CD14-positive monocyte (primary cell): Measurements from ENCODE around the gene CUEDC2. TPM values are rescaled to one million over a fixed set of nuclear protein-coding genes. Genes with fewer than 3 reads are reported as not detected.

ENCODE experiments used
- DNase-seq, 3 donors: peaks; one replicate each; pipeline ENCODE4 v3.0.0-alpha.2; 2011 to 2022
- H2AFZ ChIP-seq: 2 replicates; pipeline ENCODE4 v1.6.0; 2012; ENCODE audit warnings: mild to moderate bottlenecking, low read depth, low read length, inconsistent platforms; ENCODE audit not compliant: insufficient read depth, poor library complexity, severe bottlenecking
- H3K27ac ChIP-seq, 2 donors: 1 replicate in 1 of 2; 2 replicates in 1 of 2; pipeline ENCODE4 v1.5.1; 2012 to 2013; ENCODE audit warnings: low read length in 2 of 2, control low read depth in 1 of 2, inconsistent platforms in 1 of 2, low read depth in 1 of 2, mild to moderate bottlenecking in 1 of 2
- H3K27me3 ChIP-seq, 2 donors: one replicate each; pipeline versions ENCODE4 v1.6.0 to v1.6.1; 2011 to 2013; ENCODE audit warnings: low read length in 2 of 2; ENCODE audit not compliant: control insufficient read depth in 2 of 2, insufficient read depth in 2 of 2
- H3K36me3 ChIP-seq, 2 donors: replicated peaks in 1 of 2; 1 replicate in 1 of 2; 2 replicates in 1 of 2; pipeline versions ENCODE4 v1.5.1 to v1.6.1; 2012 to 2013; ENCODE audit warnings: low read length in 2 of 2, control low read depth in 1 of 2, inconsistent platforms in 1 of 2, mild to moderate bottlenecking in 1 of 2; ENCODE audit not compliant: insufficient read depth in 2 of 2, control insufficient read depth in 1 of 2
- H3K4me1 ChIP-seq, 2 donors: 1 replicate in 1 of 2; 2 replicates in 1 of 2; pipeline versions ENCODE4 v1.5.1 to v1.6.1; 2012 to 2013; ENCODE audit warnings: low read length in 2 of 2, control low read depth in 1 of 2, inconsistent platforms in 1 of 2, mild to moderate bottlenecking in 1 of 2, moderate library complexity in 1 of 2; ENCODE audit not compliant: insufficient read depth in 2 of 2, control insufficient read depth in 1 of 2
- H3K4me2 ChIP-seq: replicated peaks from 2 replicates; pipeline ENCODE3; 2012; ENCODE audit warnings: low read length, moderate library complexity, mild to moderate bottlenecking; ENCODE audit not compliant: poor library complexity, severe bottlenecking; ENCODE audit errors: extremely low read depth
- H3K4me3 ChIP-seq, 3 experiments: fragments of 200-600 bp in 1 of 3; sonication (generic) in 1 of 3; replicated peaks in 1 of 3; 1 replicate in 2 of 3; 2 replicates in 1 of 3; pipeline ENCODE4 v1.5.1; 2011 to 2013; ENCODE audit warnings: low read length in 3 of 3, mild to moderate bottlenecking in 3 of 3, control low read depth in 2 of 3, low read depth in 2 of 3, inconsistent platforms in 1 of 3, moderate library complexity in 1 of 3
- H3K79me2 ChIP-seq: 2 replicates; pipeline ENCODE4 v1.6.0; 2012; ENCODE audit warnings: mild to moderate bottlenecking, control low read depth, inconsistent platforms, low read length, moderate library complexity; ENCODE audit not compliant: insufficient read depth
- H3K9ac ChIP-seq: 2 replicates; pipeline ENCODE4 v1.6.0; 2017; ENCODE audit warnings: low read length, mild to moderate bottlenecking; ENCODE audit not compliant: insufficient read depth, poor library complexity, severe bottlenecking
- H3K9me3 ChIP-seq, 2 donors: replicated peaks in 1 of 2; 1 replicate in 1 of 2; 2 replicates in 1 of 2; pipeline versions ENCODE4 v1.5.1 to v1.6.1; 2012 to 2013; ENCODE audit warnings: low read length in 2 of 2, control low read depth in 1 of 2; ENCODE audit not compliant: control insufficient read depth in 1 of 2, insufficient read depth in 1 of 2
- H4K20me1 ChIP-seq: 2 replicates; pipeline ENCODE4 v1.6.0; 2012; ENCODE audit warnings: mild to moderate bottlenecking, low read length, control low read depth, moderate library complexity; ENCODE audit not compliant: insufficient read depth
- H3K27ac Mint-ChIP-seq, 7 donors: one replicate each; pipeline ENCODE4 v1.8.0; 2020; ENCODE audit warnings: mild to moderate bottlenecking in 7 of 7, mixed read lengths in 7 of 7, moderate library complexity in 6 of 7, inconsistent platforms in 2 of 7
- H3K27me3 Mint-ChIP-seq, 3 donors: one replicate each; pipeline ENCODE4 v1.8.0; 2021 to 2022; ENCODE audit warnings: low read depth in 3 of 3, mild to moderate bottlenecking in 3 of 3, mixed read lengths in 3 of 3, moderate library complexity in 3 of 3, inconsistent platforms in 1 of 3
- H3K36me3 Mint-ChIP-seq, 2 donors: one replicate each; pipeline ENCODE4 v1.8.0; 2020; ENCODE audit warnings: mixed read lengths in 2 of 2, inconsistent platforms in 1 of 2, mild to moderate bottlenecking in 1 of 2
- H3K4me1 Mint-ChIP-seq: one replicate; pipeline ENCODE4 v1.8.0; 2020; ENCODE audit warnings: mild to moderate bottlenecking, mixed read lengths
- H3K4me3 Mint-ChIP-seq, 2 donors: one replicate each; pipeline ENCODE4 v1.8.0; 2020; ENCODE audit warnings: mild to moderate bottlenecking in 2 of 2, mixed read lengths in 2 of 2, moderate library complexity in 1 of 2
- H3K9me3 Mint-ChIP-seq, 7 donors: one replicate each; pipeline ENCODE4 v1.8.0; 2020 to 2022; ENCODE audit warnings: mixed read lengths in 7 of 7, mild to moderate bottlenecking in 6 of 7, moderate library complexity in 6 of 7, inconsistent platforms in 2 of 7
- WGBS: methylation state at CpG from one replicate; pipeline ENCODE4 v1.1.5; 2013; ENCODE audit warnings: missing lambda C conversion rate; ENCODE audit not compliant: insufficient coverage; 5-methylcytosine and 5-hydroxymethylcytosine counted together
- intact Hi-C, 2 donors: fragments of 100-400 bp; cut with micrococcal nuclease; formaldehyde crosslinking; loops; one replicate each; pipeline versions ENCODE4 v1.15.0 to v1.15.1; 2023
- polyA plus RNA-seq, 3 donors: library from polyadenylated mRNA; depleted of rRNA in 1 of 3; unstranded in 2 of 3; stranded (reverse) in 1 of 3; fragments of 300-500 nt in 2 of 3; fragments of >200 nt in 1 of 3; fragmentation: Illumina TruSeq in 2 of 3; gene quantifications; 1 replicate in 2 of 3; 2 replicates in 1 of 3; pipeline ENCODE4 v1.2.3, GENCODE V29; 2012 to 2021
- TF ChIP-seq, protein P1 (sequence below): fragments of 200-600 bp; IDR thresholded peaks from one replicate; pipeline ENCODE4 v1.8.0; 2022; ENCODE audit warnings: antibody characterized with exemption, mild to moderate bottlenecking

CUEDC2 gene
- polyA plus RNA-seq, 3 donors, result 58.5 to 70.2 (median 66.7) TPM

DNA sequence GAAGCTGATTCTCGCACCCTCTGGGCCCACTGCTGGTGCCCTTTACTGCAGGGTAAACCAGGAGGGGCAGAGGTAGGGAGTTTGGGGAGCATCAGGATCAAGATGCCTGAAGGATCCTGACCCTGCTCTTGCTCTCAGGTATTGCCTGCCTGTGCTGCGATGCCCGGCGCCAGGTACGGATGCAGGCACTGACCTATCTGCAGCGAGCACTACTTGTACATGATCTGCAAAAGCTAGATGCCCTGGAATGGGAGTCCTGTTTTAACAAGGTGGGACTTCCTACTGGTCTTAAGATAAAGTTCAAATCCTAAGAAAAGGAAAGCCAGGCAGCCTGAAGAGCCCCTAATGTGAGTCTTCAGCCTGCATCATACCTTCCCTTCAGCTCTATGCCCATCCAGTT, 53.0 kb downstream of the CUEDC2 start:
- H3K27ac Mint-ChIP-seq, result peak overlapping the region in 2 of 7 donors; percentile 32 to 81

DNA sequence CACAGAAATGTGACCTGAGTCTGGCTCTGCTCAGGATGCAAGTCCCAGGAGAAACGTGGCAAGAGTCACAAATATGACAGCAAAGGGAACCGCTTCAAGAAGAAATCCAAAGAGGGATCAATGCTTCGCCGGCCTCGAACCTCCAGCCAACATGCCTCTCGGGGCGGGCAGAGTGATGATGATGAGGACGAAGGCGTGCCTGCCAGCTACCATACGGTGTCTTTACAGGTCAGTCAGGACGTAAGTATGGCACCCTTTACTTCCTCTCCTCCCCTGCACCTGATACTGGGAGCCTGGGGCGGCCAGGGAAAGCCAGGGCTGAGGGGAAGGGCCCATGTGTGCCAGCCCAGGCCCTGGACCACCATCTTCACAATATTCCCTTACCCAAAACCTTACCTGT, 55.5 kb downstream of the CUEDC2 start:
- H3K4me1 ChIP-seq, result no peaks in the 10 kb centered on the region
- H3K79me2 ChIP-seq, result no peaks in the 10 kb centered on the region
- H3K36me3 Mint-ChIP-seq, result peaks cover 81 to 93% of the 10 kb centered on the region in 2 donors
- H3K4me1 Mint-ChIP-seq, result no peaks in the 10 kb centered on the region
- H3K27ac ChIP-seq, result no peak overlapping the region
- no peak overlapping the region for H3K4me2 ChIP-seq
- no peak overlapping the region for H3K9ac ChIP-seq
- no peak overlapping the region for H2AFZ ChIP-seq
- no peaks in the 10 kb centered on the region for H3K27me3 ChIP-seq
- H3K4me3 ChIP-seq, result no peak overlapping the region
- H3K4me3 Mint-ChIP-seq, result no peak overlapping the region
- no peaks in the 10 kb centered on the region for H4K20me1 ChIP-seq
- TF ChIP-seq, protein P1, sequence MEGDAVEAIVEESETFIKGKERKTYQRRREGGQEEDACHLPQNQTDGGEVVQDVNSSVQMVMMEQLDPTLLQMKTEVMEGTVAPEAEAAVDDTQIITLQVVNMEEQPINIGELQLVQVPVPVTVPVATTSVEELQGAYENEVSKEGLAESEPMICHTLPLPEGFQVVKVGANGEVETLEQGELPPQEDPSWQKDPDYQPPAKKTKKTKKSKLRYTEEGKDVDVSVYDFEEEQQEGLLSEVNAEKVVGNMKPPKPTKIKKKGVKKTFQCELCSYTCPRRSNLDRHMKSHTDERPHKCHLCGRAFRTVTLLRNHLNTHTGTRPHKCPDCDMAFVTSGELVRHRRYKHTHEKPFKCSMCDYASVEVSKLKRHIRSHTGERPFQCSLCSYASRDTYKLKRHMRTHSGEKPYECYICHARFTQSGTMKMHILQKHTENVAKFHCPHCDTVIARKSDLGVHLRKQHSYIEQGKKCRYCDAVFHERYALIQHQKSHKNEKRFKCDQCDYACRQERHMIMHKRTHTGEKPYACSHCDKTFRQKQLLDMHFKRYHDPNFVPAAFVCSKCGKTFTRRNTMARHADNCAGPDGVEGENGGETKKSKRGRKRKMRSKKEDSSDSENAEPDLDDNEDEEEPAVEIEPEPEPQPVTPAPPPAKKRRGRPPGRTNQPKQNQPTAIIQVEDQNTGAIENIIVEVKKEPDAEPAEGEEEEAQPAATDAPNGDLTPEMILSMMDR, result no peak
- H3K36me3 ChIP-seq, result peaks cover 82 to 98% of the 10 kb centered on the region in 2 donors
- intact Hi-C loops, result no loop called here
- H3K27me3 Mint-ChIP-seq, result peaks cover 0 to 2% (median 0%) of the 10 kb centered on the region in 3 donors
- H3K27ac Mint-ChIP-seq, result peak overlapping the region in 1 of 7 donors; percentile 41
- H3K9me3 Mint-ChIP-seq, result no peaks in the 10 kb centered on the region
- H3K9me3 ChIP-seq, result no peaks in the 10 kb centered on the region
- no peak for DNase-seq
- WGBS, result 94% methylated on average over 4 of the region's 12 CpGs

More for the DNA sequence above, 53.0 kb downstream of the CUEDC2 start:
- Histone ChIP-seq H3K27me3 (no peaks in the 10 kb centered on the region), H3K9ac (no peak overlapping the region), H3K4me1 (no peaks in the 10 kb centered on the region), H4K20me1 (no peaks in the 10 kb centered on the region), H3K4me2 (no peak overlapping the region), H3K27ac (no peak overlapping the region), H2AFZ (no peak overlapping the region), H3K36me3 (peaks cover 78 to 87% of the 10 kb centered on the region in 2 donors), H3K9me3 (no peaks in the 10 kb centered on the region), H3K79me2 (no peaks in the 10 kb centered on the region), H3K4me3 (no peak overlapping the region)
- 98% methylated on average over 6 of the region's 6 CpGs for WGBS
- H3K27me3 Mint-ChIP-seq, result peaks cover 0 to 2% (median 0%) of the 10 kb centered on the region in 3 donors
- no peaks in the 10 kb centered on the region for H3K9me3 Mint-ChIP-seq
- DNase-seq, result no peak
- intact Hi-C loops, result no loop called here
- no peak overlapping the region for H3K4me3 Mint-ChIP-seq
- H3K36me3 Mint-ChIP-seq, result peaks cover 63 to 80% of the 10 kb centered on the region in 2 donors
- TF ChIP-seq, protein P1, result no peak
- H3K4me1 Mint-ChIP-seq, result no peaks in the 10 kb centered on the region
